B cell (primary cell): ENCODE measurements around the gene APLP2. TPM values are rescaled to one million over a fixed set of nuclear protein-coding genes. Genes with fewer than 3 reads are reported as not detected.
A peak's percentile ranks its signal among the peaks of the same experiment; 100 is the strongest.

Source experiments
- ATAC-seq: fragments of 200-7000 bp; cut with Tn5 transposase; one replicate; pipeline ENCODE4 v1.10.0; 2021; ENCODE audit warnings: low read depth, mild to moderate bottlenecking, moderate number of reproducible peaks, moderate library complexity
- CTCF ChIA-PET: fragments of 350-600 bp; sonication (Branson Sonifier 250); formaldehyde crosslinking; loops from one replicate; lab custom pipeline; 2021; ENCODE audit warnings: antibody characterized with exemption, inconsistent platforms; lab: Charles Lee
- POLR2A ChIA-PET: fragments of 350-600 bp; sonication (Branson Sonifier 250); formaldehyde crosslinking; loops from one replicate; lab custom pipeline; 2021; ENCODE audit warnings: antibody characterized with exemption; lab: Charles Lee
- DNase-seq: peaks from one replicate; pipeline ENCODE4 v3.0.0; 2013
- H2AFZ ChIP-seq: 2 replicates; pipeline ENCODE4 v1.6.1; 2012; ENCODE audit warnings: mild to moderate bottlenecking, low read depth, low read length; ENCODE audit not compliant: insufficient read depth, poor library complexity, severe bottlenecking
- H3K27ac ChIP-seq, 2 donors: 1 replicate in 1 of 2; 2 replicates in 1 of 2; pipeline ENCODE4 v1.5.1; 2012 to 2013; ENCODE audit warnings: low read length in 2 of 2, mild to moderate bottlenecking in 2 of 2, moderate library complexity in 1 of 2
- H3K27me3 ChIP-seq, 4 experiments: fragments of 200-600 bp in 1 of 4; sonication (generic) in 1 of 4; replicated peaks in 1 of 4; 1 replicate in 2 of 4; 2 replicates in 2 of 4; pipeline versions ENCODE4 v1.6.1 to v1.7.0; 2013 to 2016; ENCODE audit warnings: low read length in 3 of 4, mild to moderate bottlenecking in 2 of 4, mixed read lengths in 1 of 4, moderate library complexity in 1 of 4; ENCODE audit not compliant: insufficient read depth in 4 of 4, control insufficient read depth in 3 of 4; ENCODE audit errors: control extremely low read depth in 1 of 4
- H3K36me3 ChIP-seq, 2 experiments: replicated peaks in 1 of 2; 1 replicate in 1 of 2; 2 replicates in 1 of 2; pipeline versions ENCODE4 v1.6.1 to v1.7.1; 2013; ENCODE audit warnings: low read length in 1 of 2; ENCODE audit not compliant: insufficient read depth in 2 of 2, control insufficient read depth in 1 of 2; ENCODE audit errors: control extremely low read depth in 1 of 2, extremely low read depth in 1 of 2
- H3K4me1 ChIP-seq, 2 donors: fragments of 200-600 bp in 1 of 2; sonication (generic) in 1 of 2; 1 replicate in 1 of 2; 2 replicates in 1 of 2; pipeline versions ENCODE4 v1.5.1 to v1.6.1; 2013 to 2017; ENCODE audit warnings: low read length in 2 of 2; ENCODE audit not compliant: control insufficient read depth in 2 of 2, insufficient read depth in 2 of 2
- H3K4me2 ChIP-seq: replicated peaks from 2 replicates; pipeline ENCODE3; 2012; ENCODE audit warnings: mild to moderate bottlenecking, low read depth, low read length; ENCODE audit not compliant: poor library complexity, severe bottlenecking
- H3K4me3 ChIP-seq, 5 experiments: fragments of 200-600 bp in 1 of 5; sonication (generic) in 1 of 5; 1 replicate in 3 of 5; 2 replicates in 2 of 5; pipeline versions ENCODE4 v1.5.1 to v1.7.0; 2011 to 2016; ENCODE audit warnings: low read length in 4 of 5, mild to moderate bottlenecking in 4 of 5, low read depth in 2 of 5, control low read depth in 1 of 5, moderate library complexity in 1 of 5; ENCODE audit not compliant: insufficient read depth in 1 of 5; ENCODE audit errors: control extremely low read depth in 1 of 5, extremely low read depth in 1 of 5
- H3K79me2 ChIP-seq: fragments of 200-600 bp; sonication (generic); one replicate; pipeline ENCODE4 v1.6.0; 2016; ENCODE audit warnings: low read length; ENCODE audit not compliant: control insufficient read depth, insufficient read depth
- H3K9ac ChIP-seq: fragments of 200-600 bp; sonication (generic); 2 replicates; pipeline ENCODE4 v1.6.1; 2017; ENCODE audit warnings: mild to moderate bottlenecking, low read length, moderate library complexity
- H3K9me3 ChIP-seq, 3 donors: one replicate each; pipeline versions ENCODE4 v1.6.1 to v1.7.1; 2013; ENCODE audit warnings: low read length in 2 of 3; ENCODE audit not compliant: control insufficient read depth in 2 of 3, insufficient read depth in 1 of 3; ENCODE audit errors: control extremely low read depth in 1 of 3
- H4K20me1 ChIP-seq: 2 replicates; pipeline ENCODE4 v1.6.0; 2012; ENCODE audit warnings: mild to moderate bottlenecking, low read length; ENCODE audit not compliant: insufficient read depth, control insufficient read depth, poor library complexity, severe bottlenecking
- H3K27ac Mint-ChIP-seq: one replicate; pipeline ENCODE4 v1.8.0; 2021; ENCODE audit warnings: mixed read lengths
- H3K27me3 Mint-ChIP-seq: one replicate; pipeline ENCODE4 v1.8.0; 2021; ENCODE audit warnings: mixed read lengths
- H3K4me1 Mint-ChIP-seq: one replicate; pipeline ENCODE4 v1.8.0; 2021; ENCODE audit warnings: mixed read lengths
- H3K4me3 Mint-ChIP-seq: one replicate; pipeline ENCODE4 v1.8.0; 2021; ENCODE audit warnings: mixed read lengths
- H3K9me3 Mint-ChIP-seq: one replicate; pipeline ENCODE4 v1.8.0; 2022; ENCODE audit warnings: mixed read lengths; ENCODE audit not compliant: insufficient read depth
- CTCF ChIP-seq: fragments of 200-600 bp; IDR thresholded peaks from one replicate; pipeline ENCODE4 v1.8.0; 2022; ENCODE audit warnings: antibody characterized with exemption, mild to moderate bottlenecking
- EZH2 ChIP-seq: IDR thresholded peaks from 2 replicates; pipeline ENCODE4 v1.6.1; 2012; ENCODE audit warnings: borderline replicate concordance, low read depth, mild to moderate bottlenecking, moderate library complexity, low read length; ENCODE audit not compliant: insufficient read depth, poor library complexity, severe bottlenecking
- WGBS: methylation state at CpG from one replicate; pipeline ENCODE4 v1.1.5; 2013; ENCODE audit warnings: missing lambda C conversion rate; ENCODE audit not compliant: insufficient coverage; 5-methylcytosine and 5-hydroxymethylcytosine counted together
- intact Hi-C: fragments of 100-400 bp; cut with micrococcal nuclease; formaldehyde crosslinking; loops from one replicate; pipeline ENCODE4 v1.10.0; 2022
- polyA plus RNA-seq: library from polyadenylated mRNA; depleted of rRNA; stranded (reverse); fragments of >200 nt; gene quantifications from 2 replicates; pipeline ENCODE4 v1.2.3, GENCODE V29; 2012
- total RNA-seq, 2 donors: library from RNA; stranded (reverse); fragments of 120-200 nt in 1 of 2; gene quantifications; 1 replicate in 1 of 2; 2 replicates in 1 of 2; pipeline versions ENCODE4 v1.2.3 to v1.2.4, GENCODE V29; 2013 to 2022

Gene APLP2
- total and polyA plus RNA-seq, 2 donors (not counting 1 experiment from before 2014, with no cell fraction given) = 84.2 to 102 TPM

GRCh38 chr11:130178441-130179339, 109.0 kb downstream of the APLP2 start:
- H4K20me1 ChIP-seq = no peaks in the 10 kb centered on the region
- no peaks in the 10 kb centered on the region for H3K36me3 ChIP-seq
- H3K4me2 ChIP-seq = peak overlapping the region; percentile 32
- H3K27me3 ChIP-seq = no peaks in the 10 kb centered on the region
- intact Hi-C loops = no loop called here
- peaks cover 0 to 3% (median 0%) of the 10 kb centered on the region in 3 donors for H3K9me3 ChIP-seq
- TF ChIP-seq EZH2 = no peak
- no peak for TF ChIP-seq CTCF
- H3K4me3 ChIP-seq = no peak overlapping the region
- Mint-ChIP-seq H3K27me3 (no peaks in the 10 kb centered on the region), H3K4me3 (peak overlapping the region; percentile 23), H3K4me1 (peaks cover 56% of the 10 kb centered on the region), H3K9me3 (peaks cover 4% of the 10 kb centered on the region), H3K27ac (peak overlapping the region; percentile 94)
- CTCF ChIA-PET = interaction anchor here (0.7 to 2.0 kb wide), 4 partner anchors 10 to 107 kb away, joined by 3 to 6 read pairs (median 3); no protein-coding TSS in a partner anchor
- no peak overlapping the region for H3K9ac ChIP-seq
- no peak overlapping the region for H3K27ac ChIP-seq
- POLR2A ChIA-PET = interaction anchor here (1.8 kb wide), 1 partner anchor 13 kb away, joined by 6 read pairs; no protein-coding TSS in a partner anchor
- no peak for ATAC-seq
- H2AFZ ChIP-seq = no peak overlapping the region
- whole genome bisulfite sequencing = 53% methylated on average over 14 of the region's 16 CpGs
- H3K79me2 ChIP-seq = no peaks in the 10 kb centered on the region
- H3K4me1 ChIP-seq = peaks cover 42 to 56% of the 10 kb centered on the region in 2 donors
- DNase-seq = peak; percentile 34
